Glutamatergic neuron (in vitro differentiated cells): ENCODE data around the gene TMEM51. TPM values are rescaled to one million over a fixed set of nuclear protein-coding genes. Genes with fewer than 3 reads are reported as not detected.

Experiments
- DNase-seq: peaks from one replicate; pipeline ENCODE4 v3.0.0; 2022
- H3K27ac Mint-ChIP-seq: one replicate; pipeline ENCODE4 v1.8.0; 2020; ENCODE audit warnings: mild to moderate bottlenecking, mixed read lengths, inconsistent platforms; ENCODE audit not compliant: unreplicated experiment
- H3K27me3 Mint-ChIP-seq: one replicate; pipeline ENCODE4 v1.8.0; 2020; ENCODE audit warnings: mild to moderate bottlenecking, moderate library complexity, mixed read lengths, inconsistent platforms; ENCODE audit not compliant: unreplicated experiment
- H3K36me3 Mint-ChIP-seq: one replicate; pipeline ENCODE4 v1.8.0; 2020; ENCODE audit warnings: mild to moderate bottlenecking, mixed read lengths, inconsistent platforms; ENCODE audit not compliant: unreplicated experiment
- H3K4me1 Mint-ChIP-seq: one replicate; pipeline ENCODE4 v1.8.0; 2020; ENCODE audit warnings: mild to moderate bottlenecking, low read depth, mixed read lengths, inconsistent platforms; ENCODE audit not compliant: unreplicated experiment
- H3K4me3 Mint-ChIP-seq: one replicate; pipeline ENCODE4 v1.8.0; 2020; ENCODE audit warnings: mild to moderate bottlenecking, mixed read lengths, inconsistent platforms; ENCODE audit not compliant: unreplicated experiment
- H3K9me3 Mint-ChIP-seq: one replicate; pipeline ENCODE4 v1.8.0; 2020; ENCODE audit warnings: mild to moderate bottlenecking, moderate library complexity, mixed read lengths, inconsistent platforms; ENCODE audit not compliant: unreplicated experiment
- CTCF ChIP-seq: fragments of 200-600 bp; sonication (generic); IDR thresholded peaks from one replicate; pipeline ENCODE4 v1.5.0; 2021; ENCODE audit not compliant: partially characterized antibody, unreplicated experiment
- total RNA-seq: library from RNA; stranded (reverse); fragmentation: NEBNext Ultra II Directional; extraction: Animal tissue kit (Norgen Biotek cat#: 25700); gene quantifications from one replicate; pipeline ENCODE4 v1.2.1, GENCODE V29; 2021; ENCODE audit not compliant: unreplicated experiment

TMEM51 gene
- total RNA-seq, 1 donor from 2014 or later: 3.2 TPM

DNA sequence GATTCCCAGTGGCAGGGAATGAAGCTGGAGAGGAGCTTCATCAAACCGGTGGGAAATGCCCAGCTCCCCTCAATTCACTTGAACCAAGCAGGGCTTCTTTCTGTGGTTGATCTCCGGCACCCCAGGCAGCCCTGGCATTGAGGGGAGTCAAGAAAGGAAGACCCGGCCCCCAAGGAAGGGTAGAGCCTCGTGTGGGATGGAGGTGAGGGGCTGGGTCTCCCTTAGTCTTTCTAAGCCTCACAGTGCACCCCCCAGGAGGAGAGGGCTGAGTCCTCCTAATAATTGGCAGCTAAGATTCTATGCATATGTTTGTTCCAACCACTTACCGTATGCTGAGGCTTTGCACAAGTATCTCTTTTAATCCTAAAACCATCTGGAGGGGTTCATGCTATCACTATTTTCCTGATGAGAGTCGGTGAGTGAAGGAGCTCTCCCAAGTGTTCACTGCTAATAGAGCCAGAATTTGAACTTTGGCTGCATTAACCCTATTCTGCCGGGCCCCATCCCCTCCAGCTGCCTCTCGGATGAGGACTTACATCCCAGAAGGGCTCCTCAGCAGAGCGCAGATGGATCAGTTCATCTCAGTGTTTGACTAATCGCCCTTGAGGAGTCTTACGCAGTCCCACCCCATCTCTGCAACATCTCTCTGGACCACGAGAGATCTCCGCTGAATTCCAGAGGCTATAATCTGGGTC, 33.1 kb upstream of the TMEM51 start:
- H3K27ac Mint-ChIP-seq: no peak overlapping the region
- peaks cover 3% of the 10 kb centered on the region for H3K27me3 Mint-ChIP-seq
- no peaks in the 10 kb centered on the region for H3K4me1 Mint-ChIP-seq
- no peak overlapping the region for H3K4me3 Mint-ChIP-seq
- no peak for DNase-seq
- no peaks in the 10 kb centered on the region for H3K9me3 Mint-ChIP-seq
- no peaks in the 10 kb centered on the region for H3K36me3 Mint-ChIP-seq
- TF ChIP-seq CTCF: no peak

DNA sequence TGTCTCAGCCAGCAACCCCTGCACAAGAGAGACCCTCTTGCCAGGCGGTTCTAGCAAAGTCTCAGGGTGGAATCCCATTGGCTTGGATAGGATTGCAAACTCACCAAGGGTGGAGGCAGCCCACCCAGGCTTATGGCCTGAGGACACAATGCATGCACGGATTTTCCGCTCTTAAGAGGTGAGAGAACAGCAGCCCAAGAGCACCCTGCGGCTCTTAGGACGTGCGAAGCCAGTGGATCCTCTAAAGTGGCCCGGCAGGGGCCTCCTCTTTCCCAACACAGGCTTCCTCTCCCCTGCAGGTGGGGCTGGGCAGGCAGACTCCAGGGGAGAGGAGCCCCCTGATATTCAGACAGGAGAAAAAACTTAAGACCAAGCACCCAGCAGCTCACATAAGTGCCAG, 31.2 kb upstream of the TMEM51 start:
- Mint-ChIP-seq H3K9me3 (no peaks in the 10 kb centered on the region), H3K4me3 (no peak overlapping the region), H3K4me1 (no peaks in the 10 kb centered on the region), H3K36me3 (no peaks in the 10 kb centered on the region), H3K27ac (no peak overlapping the region), H3K27me3 (peaks cover 3% of the 10 kb centered on the region)
- TF ChIP-seq CTCF: no peak
- DNase-seq: no peak

DNA sequence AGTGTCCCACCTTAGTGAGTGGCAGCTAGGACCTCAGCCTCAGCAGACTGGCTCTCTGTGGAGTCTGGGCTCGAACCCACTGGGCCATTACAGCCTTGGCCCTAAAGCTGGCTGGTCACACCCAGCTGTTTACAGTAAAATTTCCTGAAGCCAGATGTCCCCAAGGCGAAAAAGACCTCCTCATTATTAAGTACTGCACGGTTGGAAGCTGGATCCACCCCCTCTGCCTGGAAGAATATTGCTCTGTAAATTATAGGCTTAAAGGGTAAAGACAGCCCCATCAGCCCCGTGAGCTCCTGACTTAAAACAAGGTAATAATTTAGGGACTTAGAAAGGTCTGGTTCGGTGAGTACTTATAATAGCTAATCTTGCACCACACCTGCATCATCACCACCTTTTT, 30.3 kb upstream of the TMEM51 start:
- no peaks in the 10 kb centered on the region for H3K36me3 Mint-ChIP-seq
- H3K4me1 Mint-ChIP-seq: no peaks in the 10 kb centered on the region
- H3K4me3 Mint-ChIP-seq: no peak overlapping the region
- DNase-seq: no peak
- H3K27ac Mint-ChIP-seq: no peak overlapping the region
- H3K9me3 Mint-ChIP-seq: no peaks in the 10 kb centered on the region
- no peak for TF ChIP-seq CTCF
- peaks cover 5% of the 10 kb centered on the region for H3K27me3 Mint-ChIP-seq

- Mint-ChIP-seq H3K27ac (no peak overlapping the region), H3K4me1 (no peaks in the 10 kb centered on the region), H3K36me3 (no peaks in the 10 kb centered on the region), H3K4me3 (no peak overlapping the region), H3K9me3 (no peaks in the 10 kb centered on the region), H3K27me3 (peaks cover 3% of the 10 kb centered on the region)
- DNase-seq: no peak
- TF ChIP-seq CTCF: no peak
These were observed 29.6 kb upstream of the TMEM51 start for GRCh38 chr1:15123925-15124324.

DNA sequence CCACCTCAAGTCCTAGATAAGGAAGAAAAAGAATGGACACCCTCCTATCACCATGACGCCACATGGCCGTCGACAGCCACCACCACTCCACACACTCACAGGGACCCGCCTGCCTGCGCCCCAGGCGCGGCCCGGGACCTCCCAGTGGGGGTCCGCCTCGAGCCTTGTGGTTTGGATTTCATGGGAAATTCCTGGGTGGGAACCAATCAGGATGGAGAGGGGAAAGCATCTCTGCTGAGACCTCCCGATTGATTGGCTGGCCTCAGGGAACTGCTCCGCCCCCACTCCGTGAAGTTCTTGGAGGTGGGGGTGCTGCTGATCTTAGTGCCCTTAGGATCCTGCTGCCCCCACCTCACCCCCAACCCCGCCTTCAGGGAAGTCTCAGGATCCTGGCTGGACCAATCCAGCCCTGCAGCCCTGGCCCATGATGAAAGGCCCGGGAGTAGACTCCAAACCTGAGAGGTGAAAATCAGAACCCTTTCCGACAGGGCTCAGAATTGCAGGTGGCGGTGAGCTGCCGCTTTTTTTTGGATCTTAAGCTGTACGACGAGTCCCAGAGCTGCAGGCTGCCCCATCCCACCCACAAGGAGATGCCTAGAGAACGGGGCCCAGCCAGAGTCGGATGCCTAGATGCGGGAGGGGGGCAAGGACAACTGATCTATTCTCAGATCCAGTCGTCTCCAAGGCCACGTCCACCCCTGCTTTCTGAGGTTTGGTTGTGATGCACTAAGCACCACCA, 29.0 kb upstream of the TMEM51 start:
- Mint-ChIP-seq H3K27ac (no peak overlapping the region), H3K36me3 (peaks cover 3% of the 10 kb centered on the region), H3K4me3 (no peak overlapping the region), H3K27me3 (peaks cover 1% of the 10 kb centered on the region), H3K9me3 (no peaks in the 10 kb centered on the region), H3K4me1 (no peaks in the 10 kb centered on the region)
- no peak for DNase-seq
- TF ChIP-seq CTCF: no peak
